Stimulated activated CD4-positive, alpha-beta T cell treated with anti-CD3 and anti-CD28 coated beads, Interleukin-4, amount 100 ng/mL, for 24 hours (primary cell): ENCODE data around the gene TRAF3.
"Not testable (repeated sequence)": the region's sequence is repeated elsewhere in the genome, so short reads cannot be mapped to it uniquely, and the experiment has no call there.

Source experiments
- DNase-seq: peaks from one replicate; pipeline ENCODE4 v3.0.0-alpha.2; 2020

The TRAF3 gene

GRCh38 chr14:102809870-102810269 lies 32.6 kb downstream of the TRAF3 start:
- no peak for DNase-seq

- DNase-seq, result no peak
These were observed 33.3 kb downstream of the TRAF3 start for GRCh38 chr14:102810523-102810922.

DNA sequence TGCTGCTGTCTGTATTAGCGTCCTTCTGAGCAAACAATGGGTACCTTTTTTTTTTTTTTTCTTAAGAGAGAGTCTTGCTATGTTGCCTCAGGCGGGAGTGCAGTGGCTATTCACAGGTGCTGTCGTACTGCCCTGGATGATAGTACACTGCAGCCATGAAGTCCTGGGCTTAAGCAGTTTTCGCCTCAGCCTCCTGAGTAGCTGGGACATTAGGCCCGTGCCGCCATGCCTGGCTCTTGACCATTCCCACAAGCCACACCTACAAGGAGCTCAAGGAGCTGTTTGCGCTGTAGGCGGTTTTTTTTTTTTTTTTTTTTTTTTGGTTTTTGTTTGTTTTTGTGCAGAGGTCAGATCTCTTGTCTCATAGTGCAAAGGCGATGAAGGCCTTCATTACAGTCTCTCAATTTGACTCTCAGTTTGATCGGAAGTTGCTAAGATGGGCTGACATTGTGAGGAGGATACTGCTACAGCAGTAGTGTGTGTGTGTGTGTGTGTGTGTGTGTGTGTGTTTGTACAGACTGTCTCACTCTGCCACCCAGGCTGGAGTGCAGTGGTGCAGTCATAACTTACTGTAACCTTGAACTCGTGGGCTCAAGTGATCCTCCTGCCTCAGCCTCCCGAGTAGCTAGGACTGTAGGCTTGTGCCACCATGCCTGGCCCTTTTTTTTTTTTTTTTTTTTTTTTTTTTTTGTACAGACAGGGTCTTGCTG lies 34.2 kb downstream of the TRAF3 start:
- no peak for DNase-seq

- no peak for DNase-seq
These were observed 34.7 kb downstream of the TRAF3 start for GRCh38 chr14:102811971-102812370.

- no peak for DNase-seq
These were observed 36.4 kb downstream of the TRAF3 start for GRCh38 chr14:102813691-102814090.

- no peak for DNase-seq
These were observed 40.1 kb downstream of the TRAF3 start for GRCh38 chr14:102817318-102817717.

GRCh38 chr14:102817942-102818940 lies 41.0 kb downstream of the TRAF3 start:
- DNase-seq, result no peak

- peak; percentile 85 for DNase-seq
These were observed 42.0 kb downstream of the TRAF3 start for GRCh38 chr14:102819176-102819628.

DNA sequence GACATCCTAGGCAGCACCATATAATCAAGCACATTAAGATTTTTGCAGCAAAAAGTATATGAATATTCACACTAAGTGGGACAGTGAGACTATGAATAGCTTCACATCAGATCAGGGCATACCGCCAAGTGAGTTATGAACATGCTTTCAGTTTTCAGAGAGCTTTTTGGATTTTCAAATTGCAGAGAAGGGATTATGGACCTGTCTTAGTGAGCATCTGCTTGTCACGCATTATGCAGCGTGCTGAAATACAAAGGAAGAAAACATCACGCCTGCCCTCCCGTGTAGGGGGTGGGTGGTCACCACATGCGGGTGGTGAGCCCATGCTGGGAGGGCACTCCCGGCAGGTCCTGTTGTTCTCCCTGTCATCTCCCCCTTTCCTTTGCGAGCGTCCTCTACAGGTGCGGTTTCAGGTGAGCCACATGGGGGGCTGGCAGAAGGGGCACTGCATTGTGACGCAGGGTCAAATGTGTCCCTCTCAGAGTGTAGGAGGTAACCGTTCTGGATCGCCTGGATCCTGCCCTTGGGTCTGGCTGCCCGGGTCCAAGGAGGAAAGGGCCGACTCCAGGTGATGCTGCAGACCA lies 42.6 kb downstream of the TRAF3 start:
- peak; percentile 39 for DNase-seq

DNA sequence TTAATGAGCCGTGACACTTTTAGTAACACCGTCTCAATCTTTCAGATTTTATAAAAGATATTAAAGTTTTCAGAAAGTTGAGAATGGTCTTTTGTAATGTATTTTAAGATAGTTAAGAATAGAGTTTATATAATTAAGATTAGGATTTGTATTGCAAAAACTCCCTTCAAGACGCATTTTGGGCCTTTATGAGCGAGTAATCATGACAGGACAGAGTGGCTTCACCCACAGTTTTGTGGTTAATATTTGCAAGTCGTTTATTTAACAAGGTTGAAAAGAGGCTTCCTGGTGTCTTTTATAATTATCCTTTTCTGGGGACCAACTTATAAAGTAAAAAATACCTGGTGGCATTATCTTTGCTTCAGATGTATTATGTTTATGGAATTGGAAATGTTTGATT lies 44.0 kb downstream of the TRAF3 start:
- no peak for DNase-seq

DNA sequence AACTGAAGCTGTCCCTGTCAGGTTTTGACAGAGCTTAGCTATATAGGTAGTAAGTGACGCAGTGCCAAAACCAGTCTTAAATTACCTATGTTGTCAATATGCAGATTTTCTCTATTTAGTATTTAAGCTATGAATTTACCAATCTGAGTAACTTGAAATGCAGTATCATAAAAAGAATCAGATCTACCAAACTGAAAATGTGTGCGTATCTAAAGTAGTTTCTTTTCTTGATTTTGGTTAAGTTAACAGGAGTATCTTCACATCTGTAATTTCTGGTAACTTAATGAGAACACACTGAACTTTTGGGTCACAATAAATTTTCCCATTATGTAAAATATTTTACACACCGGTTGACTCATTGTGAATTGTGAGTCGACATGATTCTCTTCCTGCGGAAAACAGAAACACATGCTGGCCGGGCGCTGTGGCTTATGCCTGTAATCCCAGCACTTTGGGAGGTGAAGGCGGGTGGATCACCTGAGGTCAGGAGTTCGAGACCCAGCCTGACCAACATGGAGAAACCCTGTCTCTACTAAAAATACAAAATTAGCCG lies 45.1 kb downstream of the TRAF3 start:
- peak; percentile 67 for DNase-seq

GRCh38 chr14:102822887-102823286 lies 45.6 kb downstream of the TRAF3 start:
- not testable (repeated sequence) for DNase-seq

DNA sequence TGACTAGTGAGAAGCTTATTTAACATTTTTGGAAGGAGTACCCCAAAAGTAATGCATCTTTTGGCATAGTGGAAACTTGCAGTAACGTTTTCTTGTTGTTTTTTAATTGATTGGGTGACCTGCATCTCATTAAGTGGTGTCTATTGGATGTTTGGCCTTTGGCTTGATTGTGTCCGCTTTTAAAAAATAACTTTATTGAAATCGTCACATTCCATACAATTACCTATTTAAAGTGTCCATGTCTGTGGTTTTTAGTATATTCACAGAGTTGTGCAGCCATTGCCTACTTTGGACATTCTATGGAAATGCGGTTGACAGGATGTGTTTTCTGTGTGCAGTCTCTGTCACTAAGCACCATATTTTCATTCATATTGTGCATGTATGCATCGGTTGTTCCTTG lies 46.3 kb downstream of the TRAF3 start:
- no peak for DNase-seq

DNA sequence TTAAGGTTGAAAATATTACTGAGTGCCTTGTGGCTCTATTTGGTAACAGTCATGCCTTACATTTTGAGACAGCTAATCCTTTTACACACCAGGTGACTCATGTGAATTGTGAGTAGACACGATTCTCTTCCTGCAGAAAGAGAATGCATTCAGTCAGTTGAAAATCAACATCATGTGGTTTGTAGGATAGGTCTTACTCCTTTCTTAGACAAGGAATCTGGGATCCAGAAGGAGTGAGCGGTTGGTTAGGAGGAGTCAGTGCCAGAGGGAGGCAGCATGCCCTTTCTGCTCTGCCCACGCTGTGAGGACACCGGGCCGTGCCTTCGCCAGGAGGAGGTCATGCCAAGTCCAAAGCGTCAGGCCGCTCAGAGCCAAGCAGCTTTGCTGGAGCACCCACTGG lies 47.6 kb downstream of the TRAF3 start:
- DNase-seq, result no peak

DNA sequence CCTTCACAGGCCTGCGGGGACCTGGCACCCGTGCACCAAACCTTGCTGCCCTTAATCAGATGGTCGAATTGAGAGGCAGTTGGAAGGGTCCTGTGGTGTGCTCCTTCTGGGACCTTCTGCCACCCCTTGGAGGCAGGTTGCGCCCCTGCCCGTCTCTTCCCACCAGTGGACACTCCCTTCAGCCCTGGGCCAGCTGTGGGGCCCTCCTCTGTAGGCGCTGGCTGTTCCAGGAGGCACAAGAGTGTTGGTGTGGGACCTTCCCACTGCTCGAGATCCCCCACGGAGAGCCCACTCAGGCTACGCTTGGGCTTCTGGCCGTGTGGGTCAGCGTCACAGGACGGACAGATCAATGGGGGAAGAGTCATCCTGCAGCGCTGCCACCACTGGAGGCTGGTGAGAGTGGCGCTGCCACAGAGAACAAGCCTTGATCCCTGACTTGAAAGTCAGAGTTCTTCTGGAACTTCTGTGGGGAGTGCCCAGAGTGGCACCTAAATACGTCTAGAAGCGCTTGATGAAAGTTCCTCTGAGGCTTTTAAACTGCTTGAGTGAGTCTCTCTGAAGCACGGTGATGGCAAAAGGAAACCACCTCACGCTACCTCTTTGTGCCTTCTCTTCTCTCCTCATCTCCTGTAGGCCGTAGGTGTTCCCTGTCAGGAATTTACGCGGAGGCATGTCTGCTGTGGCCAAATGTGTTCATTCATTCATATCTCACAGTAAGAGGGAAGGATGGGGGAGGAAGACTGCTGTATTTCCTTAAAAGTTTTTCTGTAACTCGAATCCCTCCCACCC lies 48.3 kb downstream of the TRAF3 start:
- no peak for DNase-seq

DNA sequence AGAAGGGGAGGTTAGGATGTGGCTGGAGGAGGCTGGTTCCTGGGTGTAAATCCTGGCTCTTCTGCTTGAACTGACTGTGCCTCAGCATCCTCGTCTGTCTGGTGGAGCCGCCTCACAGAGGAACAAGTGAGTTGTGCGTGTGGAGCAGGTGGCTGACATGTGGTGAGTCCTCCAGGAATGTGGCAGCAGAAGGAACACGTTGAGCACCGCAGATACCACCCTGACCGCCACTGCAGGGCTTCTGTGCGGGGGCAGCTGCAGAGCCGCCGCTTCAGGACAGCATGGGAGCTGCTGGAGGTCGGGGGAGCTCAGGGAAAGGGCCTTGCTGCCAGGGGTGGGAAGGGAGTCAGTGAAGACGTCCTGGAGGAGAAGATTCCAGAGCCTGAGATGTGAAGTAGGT lies 48.9 kb downstream of the TRAF3 start:
- no peak for DNase-seq

GRCh38 chr14:102826751-102827675 lies 49.8 kb downstream of the TRAF3 start:
- DNase-seq, result no peak

GRCh38 chr14:102827716-102828115 lies 50.5 kb downstream of the TRAF3 start:
- no peak for DNase-seq

GRCh38 chr14:102828151-102828550 lies 50.9 kb downstream of the TRAF3 start:
- DNase-seq, result no peak

GRCh38 chr14:102829016-102829548 lies 51.8 kb downstream of the TRAF3 start:
- no peak for DNase-seq

GRCh38 chr14:102830474-102831045 lies 53.3 kb downstream of the TRAF3 start:
- DNase-seq, result no peak
